SJCRH30 (cell line): ENCODE data around the gene ACSM2B. TPM values are rescaled to one million over a fixed set of nuclear protein-coding genes. Genes with fewer than 3 reads are reported as not detected.
A peak's percentile ranks its signal among the peaks of the same experiment; 100 is the strongest.
"Not testable (repeated sequence)": the region's sequence is repeated elsewhere in the genome, so short reads cannot be mapped to it uniquely, and the experiment has no call there.

Source experiments
- DNase-seq, 2 experiments: peaks; one replicate each; pipeline ENCODE4 v3.0.0-alpha.2; 2015 to 2020
- H3K27ac ChIP-seq: fragments of 250-450 bp; sonication (Bioruptor Pico); 2 replicates; pipeline ENCODE4 v1.5.1; 2020; ENCODE audit warnings: mild to moderate bottlenecking, moderate library complexity
- H3K27me3 ChIP-seq: fragments of 250-450 bp; sonication (Bioruptor Pico); 2 replicates; pipeline ENCODE4 v1.5.1; 2020; ENCODE audit warnings: mild to moderate bottlenecking, moderate library complexity
- H3K36me3 ChIP-seq: fragments of 250-450 bp; sonication (Bioruptor Pico); 2 replicates; pipeline ENCODE4 v1.5.1; 2020; ENCODE audit warnings: mild to moderate bottlenecking, moderate library complexity
- H3K4me1 ChIP-seq: fragments of 250-450 bp; sonication (Bioruptor Pico); 2 replicates; pipeline ENCODE4 v1.5.1; 2020; ENCODE audit warnings: mild to moderate bottlenecking, moderate library complexity
- H3K4me3 ChIP-seq: fragments of 250-450 bp; sonication (Bioruptor Pico); 2 replicates; pipeline ENCODE4 v1.5.1; 2020; ENCODE audit warnings: mild to moderate bottlenecking, moderate library complexity
- H3K9me3 ChIP-seq: fragments of 250-450 bp; sonication (Bioruptor Pico); replicated peaks from 2 replicates; pipeline ENCODE4 v1.5.1; 2020; ENCODE audit warnings: mild to moderate bottlenecking, moderate library complexity
- total RNA-seq: library from RNA; depleted of rRNA; stranded (reverse); fragments of >200 nt; shearing (Covaris generic); gene quantifications from 2 replicates; pipeline ENCODE4 v1.2.3, GENCODE V29; 2014; rRNA removed

The ACSM2B gene
- total RNA-seq, 1 experiment from 2014 or later: not detected

DNA sequence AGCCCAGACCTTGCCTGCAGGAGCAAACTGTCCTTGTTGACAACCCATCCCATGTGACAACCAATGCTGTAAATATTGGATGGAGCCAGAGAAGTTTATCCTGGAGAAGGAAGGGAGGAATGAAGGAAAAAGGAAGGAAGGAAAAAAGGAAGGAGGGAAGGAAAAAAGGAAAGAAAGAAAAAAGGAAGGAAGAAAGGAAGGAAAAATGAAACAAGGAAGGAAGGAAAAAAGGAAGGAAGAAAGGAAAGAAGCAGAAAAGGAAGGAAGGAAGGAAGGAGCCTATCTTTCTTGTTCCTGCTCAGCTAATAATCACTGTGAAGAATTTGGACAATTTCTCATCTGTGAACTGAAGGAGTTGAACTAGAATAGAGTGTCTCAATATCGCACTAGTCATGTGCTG lies 56.1 kb downstream of the ACSM2B start:
- H3K27me3 ChIP-seq: no peaks in the 10 kb centered on the region
- H3K27ac ChIP-seq: no peak overlapping the region
- no peak for DNase-seq
- no peak overlapping the region for H3K4me3 ChIP-seq
- no peaks in the 10 kb centered on the region for H3K9me3 ChIP-seq
- H3K4me1 ChIP-seq: no peaks in the 10 kb centered on the region
- H3K36me3 ChIP-seq: no peaks in the 10 kb centered on the region

- Histone ChIP-seq H3K9me3 (no peaks in the 10 kb centered on the region), H3K36me3 (no peaks in the 10 kb centered on the region), H3K4me3 (no peak overlapping the region), H3K27ac (no peak overlapping the region), H3K4me1 (no peaks in the 10 kb centered on the region), H3K27me3 (no peaks in the 10 kb centered on the region)
- DNase-seq: no peak
Measured at GRCh38 chr16:20519231-20519630, 56.9 kb downstream of the ACSM2B start.

DNA sequence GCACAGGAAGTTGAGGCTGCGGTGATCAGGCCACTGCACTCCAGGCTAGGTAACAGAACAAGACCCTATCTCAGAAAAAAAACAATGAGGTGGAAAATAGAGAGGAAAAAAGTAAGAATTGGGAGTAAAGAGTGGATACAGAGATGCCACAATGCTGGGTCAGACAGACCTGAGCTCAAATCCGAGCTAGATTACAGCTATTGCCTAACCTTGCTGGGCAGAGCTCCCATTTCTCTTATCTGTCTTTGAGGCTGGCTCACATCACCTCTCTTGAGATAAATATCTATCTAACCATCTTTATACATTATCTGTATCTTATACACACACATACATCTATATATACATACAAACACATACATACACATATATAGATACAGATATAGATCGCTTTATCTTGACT lies 59.0 kb downstream of the ACSM2B start:
- Histone ChIP-seq H3K4me1 (no peaks in the 10 kb centered on the region), H3K27me3 (no peaks in the 10 kb centered on the region), H3K9me3 (no peaks in the 10 kb centered on the region), H3K27ac (no peak overlapping the region), H3K36me3 (no peaks in the 10 kb centered on the region), H3K4me3 (no peak overlapping the region)
- DNase-seq: no peak

DNA sequence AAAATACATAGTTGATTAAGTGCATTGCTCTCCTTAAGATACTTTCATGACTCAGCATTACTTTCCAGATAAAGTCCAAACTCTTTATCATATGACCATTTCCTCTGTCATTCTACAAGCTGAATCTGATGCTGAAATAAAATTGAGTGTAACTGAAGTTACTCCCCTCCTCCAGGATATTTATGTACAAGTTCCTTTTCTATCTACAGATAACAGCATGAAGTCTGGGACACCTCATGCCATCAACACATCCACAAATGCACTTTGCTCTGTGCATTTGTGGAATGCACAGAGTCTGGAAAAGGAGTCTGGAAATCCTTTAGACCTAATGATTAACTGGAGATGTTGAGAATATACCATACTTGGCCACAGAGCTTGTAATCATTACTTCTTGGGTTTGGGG lies 60.5 kb downstream of the ACSM2B start:
- Histone ChIP-seq H3K36me3 (no peaks in the 10 kb centered on the region), H3K27ac (no peak overlapping the region), H3K9me3 (no peaks in the 10 kb centered on the region), H3K27me3 (no peaks in the 10 kb centered on the region), H3K4me3 (no peak overlapping the region), H3K4me1 (no peaks in the 10 kb centered on the region)
- DNase-seq: no peak

DNA sequence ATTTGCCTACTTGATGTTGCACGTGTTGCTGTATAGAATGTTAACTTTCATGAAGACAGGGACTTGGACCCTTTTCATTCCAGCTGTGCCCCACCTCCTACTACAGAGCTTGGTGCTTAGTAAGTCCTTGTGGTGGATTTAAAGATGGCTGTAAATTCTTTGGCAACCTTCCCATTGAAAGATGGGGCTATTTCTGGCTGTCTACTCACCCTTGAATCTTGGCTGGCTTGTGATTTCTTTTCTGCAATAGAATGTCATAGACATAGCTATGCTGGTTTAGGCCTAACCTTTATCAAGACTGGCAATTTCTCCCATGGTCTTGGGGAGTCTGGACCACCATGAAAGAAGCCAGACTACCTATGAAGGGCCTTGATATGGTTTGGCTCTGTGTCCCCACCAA lies 65.8 kb downstream of the ACSM2B start:
- no peak overlapping the region for H3K27ac ChIP-seq
- no peaks in the 10 kb centered on the region for H3K36me3 ChIP-seq
- H3K4me1 ChIP-seq: no peaks in the 10 kb centered on the region
- no peaks in the 10 kb centered on the region for H3K27me3 ChIP-seq
- H3K9me3 ChIP-seq: no peaks in the 10 kb centered on the region
- DNase-seq: peak in 1 of 2 experiments; percentile 2
- no peak overlapping the region for H3K4me3 ChIP-seq

DNA sequence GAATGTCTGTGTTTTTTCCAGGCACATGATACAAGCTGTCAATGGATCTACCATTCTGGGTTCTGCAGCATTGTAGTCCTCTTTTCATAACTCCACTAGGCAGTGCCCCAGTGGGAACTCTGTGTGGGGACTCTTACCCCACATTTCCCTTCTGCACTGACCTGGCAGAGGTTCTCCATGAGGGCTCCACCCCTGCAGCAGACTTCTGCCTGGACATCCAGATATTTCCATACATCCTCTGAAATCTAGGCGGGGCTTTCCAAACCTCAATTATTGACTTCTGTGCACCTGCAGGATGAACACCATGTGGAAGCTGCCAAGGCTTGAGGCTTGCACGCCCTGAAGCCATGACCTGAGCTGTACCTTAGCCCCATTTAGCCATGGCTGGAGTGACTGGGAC lies 68.9 kb downstream of the ACSM2B start:
- H3K4me1 ChIP-seq: no peaks in the 10 kb centered on the region
- no peak overlapping the region for H3K27ac ChIP-seq
- H3K36me3 ChIP-seq: no peaks in the 10 kb centered on the region
- no peaks in the 10 kb centered on the region for H3K27me3 ChIP-seq
- no peak overlapping the region for H3K4me3 ChIP-seq
- no peaks in the 10 kb centered on the region for H3K9me3 ChIP-seq
- no peak for DNase-seq

DNA sequence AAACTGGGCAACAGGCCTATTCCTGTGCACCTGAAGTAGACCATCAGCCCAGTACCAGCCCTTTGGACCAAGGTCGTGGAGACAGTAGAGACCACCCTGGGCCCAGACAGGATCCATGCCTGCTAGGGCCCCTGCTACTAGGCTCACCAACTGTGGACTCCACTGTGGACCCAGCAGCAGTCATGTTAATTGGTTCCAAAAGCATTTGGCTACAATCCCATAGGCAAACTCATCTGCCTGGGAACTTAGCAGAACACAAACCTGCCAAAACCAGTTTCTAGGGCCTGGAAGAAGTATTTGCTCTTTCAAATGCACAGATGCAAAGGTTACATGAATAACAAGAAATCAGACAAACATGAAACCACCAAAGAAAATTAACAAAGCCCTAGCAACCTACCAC lies 71.7 kb downstream of the ACSM2B start:
- H3K4me1 ChIP-seq: no peaks in the 10 kb centered on the region
- no peaks in the 10 kb centered on the region for H3K9me3 ChIP-seq
- no peaks in the 10 kb centered on the region for H3K36me3 ChIP-seq
- no peak overlapping the region for H3K4me3 ChIP-seq
- H3K27ac ChIP-seq: no peak overlapping the region
- no peaks in the 10 kb centered on the region for H3K27me3 ChIP-seq
- no peak for DNase-seq

- H3K27me3 ChIP-seq, H3K27ac ChIP-seq, DNase-seq, H3K4me3 ChIP-seq, H3K9me3 ChIP-seq, H3K4me1 ChIP-seq, H3K36me3 ChIP-seq: not testable (repeated sequence)
Measured at GRCh38 chr16:20491448-20491847, 84.7 kb downstream of the ACSM2B start.

DNA sequence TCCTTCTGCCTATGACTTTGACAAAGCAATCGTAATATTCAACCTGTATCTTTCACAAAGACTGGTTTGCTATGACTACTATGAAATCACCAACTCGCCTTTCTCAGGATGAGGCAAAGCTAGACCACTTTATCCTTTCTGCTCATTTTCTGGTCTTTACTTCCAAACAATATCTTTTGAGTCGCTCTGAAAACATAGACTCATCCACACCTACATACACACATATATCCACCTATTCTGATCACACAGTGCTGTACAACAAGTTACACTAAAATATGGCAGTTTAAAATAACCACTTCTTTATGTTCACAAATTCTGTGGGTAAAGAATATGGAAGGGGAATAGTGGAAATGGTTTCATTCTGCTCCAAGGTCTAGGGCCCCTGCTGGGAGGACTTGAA lies 85.2 kb downstream of the ACSM2B start:
- H3K4me1 ChIP-seq, H3K4me3 ChIP-seq, DNase-seq, H3K36me3 ChIP-seq, H3K27ac ChIP-seq, H3K27me3 ChIP-seq, H3K9me3 ChIP-seq: not testable (repeated sequence)

Other genes starting within 250 kb of the ACSM2B start
- not detected in 2 replicates for gene GP2, start 248.9 kb downstream of the ACSM2B start, total RNA-seq
- not detected in 2 replicates for gene UMOD, start 223.7 kb downstream of the ACSM2B start, total RNA-seq
- gene PDILT, start 171.6 kb downstream of the ACSM2B start, total RNA-seq: not detected in 2 replicates
- gene ACSM5, start 166.8 kb downstream of the ACSM2B start, total RNA-seq: 0.53 TPM in 1 of 2 replicates, not detected in the other
- gene ACSM2A, start 124.8 kb downstream of the ACSM2B start, total RNA-seq: not detected in 2 replicates
- gene ACSM1, start 121.3 kb upstream of the ACSM2B start, total RNA-seq: 0.08 and 0.14 TPM in 2 replicates
- 54.4 and 66.1 TPM in 2 replicates for gene THUMPD1, start 165.5 kb upstream of the ACSM2B start, total RNA-seq
- 1.8 and 2.0 TPM in 2 replicates for gene ACSM3, start 187.6 kb upstream of the ACSM2B start, total RNA-seq
- gene ERI2, start 230.1 kb upstream of the ACSM2B start, total RNA-seq: 35.7 and 38.5 TPM in 2 replicates
- gene REXO5, start 230.2 kb upstream of the ACSM2B start, total RNA-seq: 12.6 and 17.2 TPM in 2 replicates